GM21423 (cell line): ENCODE measurements around the gene DEFB112.

Experiments used
- ATAC-seq: cut with Tn5 transposase; IDR thresholded peaks from one replicate; pipeline ENCODE4 v1.9.1; 2021; ENCODE audit warnings: mild to moderate bottlenecking, moderate library complexity; ENCODE audit not compliant: unreplicated experiment

Gene DEFB112

GRCh38 chr6:50003139-50003538 lies 46.6 kb downstream of the DEFB112 start:
- ATAC-seq, result no peak

GRCh38 chr6:49995278-49995677 lies 54.5 kb downstream of the DEFB112 start:
- no peak for ATAC-seq
